Measurements from ENCODE around the gene CHST2. TPM values are rescaled to one million over a fixed set of nuclear protein-coding genes. Genes with fewer than 3 reads are reported as not detected.

CHST2 gene
- total RNA-seq, 1 donor from 2014 or later, result 2.9 TPM

GRCh38 chr3:143098032-143098764 is 21.4 kb upstream of the CHST2 start:
- no peak for DNase-seq (ENCODE audit: low read depth)

DNA sequence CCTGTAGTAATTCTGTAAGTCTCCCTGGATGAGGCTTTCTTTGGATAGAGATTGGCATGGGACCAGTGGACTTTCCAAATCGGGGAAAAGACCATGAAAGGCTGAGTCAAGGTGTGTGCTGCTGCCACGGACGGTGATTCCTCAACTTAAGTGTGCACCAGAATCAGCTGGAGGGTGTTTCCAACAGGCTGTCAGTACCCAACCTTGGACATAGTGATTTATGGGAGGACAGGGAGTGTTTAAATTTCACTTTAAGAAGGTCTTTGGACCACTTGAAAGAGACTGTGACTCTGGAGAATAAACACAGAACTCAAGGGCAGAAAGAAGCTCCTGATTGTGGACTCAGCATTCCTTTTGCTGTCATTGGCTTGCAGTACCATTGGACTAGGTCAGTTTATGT is 20.4 kb upstream of the CHST2 start:
- DNase-seq (ENCODE audit: low read depth), result no peak

GRCh38 chr3:143099690-143100089 is 19.9 kb upstream of the CHST2 start:
- no peak for DNase-seq (ENCODE audit: low read depth)

DNA sequence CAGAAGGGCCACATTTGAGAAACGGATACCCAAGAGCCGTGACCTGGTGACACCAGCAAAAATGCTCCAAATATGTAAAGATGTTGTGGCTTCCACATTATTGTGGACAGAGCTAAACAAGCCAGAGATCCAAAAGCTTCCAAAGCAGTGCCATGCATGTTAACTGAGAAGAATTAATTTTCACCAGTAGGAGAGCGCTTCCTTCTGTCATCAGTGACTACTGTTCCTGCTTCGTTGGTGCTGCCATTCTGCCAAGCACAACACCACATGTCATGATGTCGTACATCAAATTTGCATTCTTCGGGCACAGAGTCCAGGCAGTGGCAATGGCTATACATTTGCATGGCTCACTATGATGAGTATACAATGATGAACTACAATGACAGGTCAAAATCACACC is 19.1 kb upstream of the CHST2 start:
- no peak for DNase-seq (ENCODE audit: low read depth)

DNA sequence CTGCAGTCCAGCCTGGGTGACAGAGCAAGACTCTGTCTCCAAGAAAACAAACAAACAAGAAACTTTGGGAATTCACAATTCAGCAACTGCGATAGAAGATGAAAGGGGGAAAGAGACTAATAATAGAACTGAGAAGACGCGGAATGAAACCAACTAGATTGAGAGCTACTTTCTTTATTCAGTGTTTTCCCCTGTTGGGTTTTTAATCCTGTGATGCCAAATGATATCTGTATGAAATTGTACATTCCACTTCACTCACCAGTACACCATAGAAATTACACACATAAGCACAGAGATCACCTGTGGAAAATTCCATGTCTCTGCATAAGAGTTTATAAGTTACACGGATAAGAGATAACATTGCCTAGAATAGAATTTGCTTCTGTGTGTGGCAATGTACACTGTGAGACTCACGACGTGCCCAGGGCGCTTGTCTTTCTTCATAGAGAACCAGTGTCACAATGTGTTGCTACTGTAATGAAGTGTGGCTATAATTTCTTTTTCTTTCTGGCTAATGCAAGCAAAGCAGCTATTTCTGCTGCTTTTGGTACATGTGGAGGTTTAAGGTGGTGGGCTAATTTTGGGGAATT is 17.7 kb upstream of the CHST2 start:
- DNase-seq (ENCODE audit: low read depth), result no peak

DNA sequence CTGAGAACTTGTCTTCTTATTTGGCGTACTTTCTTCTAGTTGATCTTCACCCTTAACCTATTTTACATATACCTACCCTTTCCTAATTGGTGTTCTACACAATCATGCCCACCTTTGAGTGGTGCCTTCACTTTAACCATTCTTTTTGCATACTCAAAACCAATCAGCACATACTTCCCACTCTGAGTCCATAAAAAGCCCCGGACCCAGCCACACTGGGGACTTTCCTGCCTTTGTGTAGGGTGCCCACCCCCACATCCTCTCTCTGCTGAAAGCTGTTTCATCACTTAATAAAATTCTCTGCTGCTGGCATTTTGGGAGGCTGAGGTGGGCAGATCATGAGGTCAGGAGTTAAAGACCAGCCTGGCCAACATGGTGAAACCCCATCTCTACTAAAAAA is 15.9 kb upstream of the CHST2 start:
- DNase-seq (ENCODE audit: low read depth), result no peak

- no peak for DNase-seq (ENCODE audit: low read depth)
Measured at GRCh38 chr3:143105170-143105569, 14.4 kb upstream of the CHST2 start.

DNA sequence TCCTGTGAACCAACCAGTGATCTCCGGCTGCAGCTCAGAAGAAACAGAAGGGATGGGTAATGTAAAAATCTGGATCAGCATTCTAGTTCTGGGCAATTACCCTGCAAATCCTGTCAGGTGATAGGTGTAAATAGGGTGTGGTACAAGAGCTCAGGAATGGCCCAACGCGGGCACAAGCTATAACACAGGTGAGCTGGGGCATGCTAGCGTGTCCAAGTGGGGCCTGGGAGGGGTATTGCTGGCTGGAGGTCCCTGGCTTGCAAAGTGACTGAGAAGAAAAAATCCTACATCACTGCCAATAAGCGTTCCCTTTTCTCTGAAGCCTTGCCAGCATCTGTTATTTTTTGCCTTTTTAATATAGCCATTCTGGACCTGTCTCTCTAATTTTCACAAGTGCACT is 9.7 kb upstream of the CHST2 start:
- DNase-seq (ENCODE audit: low read depth), result no peak

DNA sequence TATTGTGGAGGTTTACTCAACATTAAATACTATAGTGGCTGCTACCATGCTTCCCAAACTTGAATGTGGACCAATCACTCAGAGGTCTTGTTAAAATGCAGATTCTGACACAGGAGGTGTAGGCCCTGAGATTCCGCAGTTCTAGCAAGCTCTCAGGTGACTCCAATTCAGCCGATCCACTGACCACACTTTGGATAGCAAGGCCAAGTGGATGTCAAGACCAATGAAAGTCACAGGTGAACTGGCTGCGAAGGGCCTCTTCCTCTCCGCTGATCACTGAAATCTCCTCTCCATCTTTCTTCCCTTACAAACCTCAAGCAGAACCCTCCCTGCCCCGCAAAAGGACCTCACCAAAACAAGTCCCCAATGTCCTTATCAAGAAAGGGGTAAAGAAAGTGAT is 9.2 kb upstream of the CHST2 start:
- no peak for DNase-seq (ENCODE audit: low read depth)

- no peak for DNase-seq (ENCODE audit: low read depth)
Measured at GRCh38 chr3:143118630-143119008, 952 bp upstream of the CHST2 start.

GRCh38 chr3:143119974-143120715 is 574 bp downstream of the CHST2 start:
- no peak for DNase-seq (ENCODE audit: low read depth)

GRCh38 chr3:143120716-143121240 is 1.2 kb downstream of the CHST2 start:
- DNase-seq (ENCODE audit: low read depth), result no peak

DNA sequence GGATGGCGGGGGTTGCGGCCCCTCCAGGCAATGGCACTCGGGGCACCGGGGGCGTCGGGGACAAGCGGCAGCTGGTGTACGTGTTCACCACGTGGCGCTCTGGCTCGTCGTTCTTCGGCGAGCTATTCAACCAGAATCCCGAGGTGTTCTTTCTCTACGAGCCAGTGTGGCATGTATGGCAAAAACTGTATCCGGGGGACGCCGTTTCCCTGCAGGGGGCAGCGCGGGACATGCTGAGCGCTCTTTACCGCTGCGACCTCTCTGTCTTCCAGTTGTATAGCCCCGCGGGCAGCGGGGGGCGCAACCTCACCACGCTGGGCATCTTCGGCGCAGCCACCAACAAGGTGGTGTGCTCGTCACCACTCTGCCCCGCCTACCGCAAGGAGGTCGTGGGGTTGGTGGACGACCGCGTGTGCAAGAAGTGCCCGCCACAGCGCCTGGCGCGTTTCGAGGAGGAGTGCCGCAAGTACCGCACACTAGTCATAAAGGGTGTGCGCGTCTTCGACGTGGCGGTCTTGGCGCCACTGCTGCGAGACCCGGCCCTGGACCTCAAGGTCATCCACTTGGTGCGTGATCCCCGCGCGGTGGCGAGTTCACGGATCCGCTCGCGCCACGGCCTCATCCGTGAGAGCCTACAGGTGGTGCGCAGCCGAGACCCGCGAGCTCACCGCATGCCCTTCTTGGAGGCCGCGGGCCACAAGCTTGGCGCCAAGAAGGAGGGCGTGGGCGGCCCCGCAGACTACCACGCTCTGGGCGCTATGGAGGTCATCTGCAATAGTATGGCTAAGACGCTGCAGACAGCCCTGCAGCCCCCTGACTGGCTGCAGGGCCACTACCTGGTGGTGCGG is 1.9 kb downstream of the CHST2 start:
- DNase-seq (ENCODE audit: low read depth), result no peak

DNA sequence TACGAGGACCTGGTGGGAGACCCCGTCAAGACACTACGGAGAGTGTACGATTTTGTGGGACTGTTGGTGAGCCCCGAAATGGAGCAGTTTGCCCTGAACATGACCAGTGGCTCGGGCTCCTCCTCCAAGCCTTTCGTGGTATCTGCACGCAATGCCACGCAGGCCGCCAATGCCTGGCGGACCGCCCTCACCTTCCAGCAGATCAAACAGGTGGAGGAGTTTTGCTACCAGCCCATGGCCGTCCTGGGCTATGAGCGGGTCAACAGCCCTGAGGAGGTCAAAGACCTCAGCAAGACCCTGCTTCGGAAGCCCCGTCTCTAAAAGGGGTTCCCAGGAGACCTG is 2.5 kb downstream of the CHST2 start:
- no peak for DNase-seq (ENCODE audit: low read depth)

GRCh38 chr3:143122608-143123352 is 3.2 kb downstream of the CHST2 start:
- DNase-seq (ENCODE audit: low read depth), result no peak

- no peak for DNase-seq (ENCODE audit: low read depth)
Measured at GRCh38 chr3:143123353-143123984, 3.9 kb downstream of the CHST2 start.

DNA sequence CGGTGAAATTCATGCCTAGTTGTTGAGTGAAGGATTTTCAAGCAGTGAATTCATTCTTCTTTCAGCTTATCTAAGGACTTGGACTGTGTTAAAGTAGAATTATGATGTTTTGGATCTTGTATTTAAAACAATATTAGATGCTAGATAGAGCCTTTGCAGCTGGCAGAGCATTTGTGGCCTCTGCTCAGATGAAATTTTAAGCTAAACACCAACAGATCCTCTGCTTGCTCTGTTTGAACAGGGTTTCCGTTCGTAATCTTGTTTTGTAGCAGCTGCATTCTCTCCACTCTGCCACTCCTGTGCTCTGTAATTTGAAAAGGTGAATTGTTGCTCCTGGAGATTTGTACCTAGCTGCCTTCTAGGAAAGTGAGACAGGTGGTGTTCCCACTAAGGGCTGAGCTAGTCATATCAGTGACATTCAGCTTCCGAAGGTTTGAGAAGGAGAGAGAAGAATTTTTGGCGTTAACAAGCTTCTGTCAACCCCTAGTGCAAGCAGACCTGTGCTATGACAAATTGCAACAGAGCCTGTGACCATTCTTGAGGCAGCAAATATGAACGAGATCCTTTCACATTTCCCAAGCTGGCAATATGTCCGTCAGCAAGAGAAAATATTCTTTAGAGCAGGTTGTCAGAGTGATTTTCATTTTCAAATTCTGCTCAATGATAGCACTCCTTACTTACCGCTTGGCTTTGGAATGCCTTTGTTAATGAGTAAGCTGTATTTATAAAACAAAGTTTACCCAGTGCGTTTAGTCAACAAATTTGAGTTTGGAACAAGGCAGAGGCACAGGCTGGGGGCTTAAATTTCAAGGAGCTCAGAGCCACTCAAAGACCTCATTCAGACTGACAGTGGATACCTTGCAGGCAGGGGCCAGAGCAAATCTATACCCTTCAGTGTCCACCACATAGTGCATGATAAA is 5.3 kb downstream of the CHST2 start:
- DNase-seq (ENCODE audit: low read depth), result peak; percentile 28

GRCh38 chr3:143127801-143128200 is 8.2 kb downstream of the CHST2 start:
- no peak for DNase-seq (ENCODE audit: low read depth)

DNA sequence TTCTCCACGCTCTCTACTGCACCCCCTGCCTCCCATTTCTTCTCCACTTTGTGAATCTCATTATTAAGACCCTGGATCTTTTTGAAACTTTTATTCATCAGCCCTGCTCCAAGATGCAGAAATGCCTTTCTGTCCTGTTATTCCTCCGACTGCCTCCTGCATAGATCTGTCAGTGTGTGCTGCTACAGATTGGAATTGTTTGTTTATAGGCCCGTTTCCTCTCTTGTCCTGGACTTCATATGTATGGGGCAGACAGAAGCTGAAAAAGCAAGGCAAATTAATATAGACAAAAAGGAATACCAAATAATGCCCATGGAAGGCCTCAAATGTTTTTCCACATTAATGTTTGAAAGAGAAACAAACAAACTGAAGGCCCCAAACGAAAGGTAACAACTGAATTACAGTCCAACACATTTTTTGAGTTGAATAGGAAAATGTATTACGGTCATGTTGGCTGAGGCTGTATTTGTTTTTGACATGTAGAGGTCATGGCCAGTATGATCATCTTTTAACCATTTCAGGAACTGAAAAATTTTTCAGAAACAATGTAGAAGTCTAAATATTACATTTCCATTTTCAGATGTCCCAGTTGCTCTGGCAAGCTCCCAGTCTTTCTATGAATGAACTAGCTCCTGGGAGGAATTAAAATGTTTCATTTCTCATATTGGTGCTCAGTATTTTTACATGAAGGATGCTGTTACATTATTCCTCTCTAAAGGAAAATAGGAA is 8.8 kb downstream of the CHST2 start:
- no peak for DNase-seq (ENCODE audit: low read depth)

All from renal cortical epithelial cell (primary cell).